CD4-positive, CD25-positive, alpha-beta regulatory T cell (primary cell): ENCODE results near the gene ZNF638. TPM values are rescaled to one million over a fixed set of nuclear protein-coding genes. Genes with fewer than 3 reads are reported as not detected.
A peak's percentile ranks its signal among the peaks of the same experiment; 100 is the strongest.
"Not testable (repeated sequence)": the region's sequence is repeated elsewhere in the genome, so short reads cannot be mapped to it uniquely, and the experiment has no call there.

Experiments
- ATAC-seq, 2 donors: fragments of 150-1000 bp; cut with Tn5 transposase; one replicate each; pipeline ENCODE4 v1.10.0; 2021; ENCODE audit warnings: low read depth in 2 of 2, moderate number of reproducible peaks in 2 of 2, moderate library complexity in 1 of 2
- DNase-seq, 3 donors: peaks; one replicate each; pipeline versions ENCODE4 v3.0.0 to v3.0.0-alpha.2; 2012 to 2022; ENCODE audit warnings: mixed read lengths in 1 of 3
- H3K27ac ChIP-seq: one replicate; pipeline ENCODE4 v1.7.0; 2013; ENCODE audit warnings: mild to moderate bottlenecking, low read length; ENCODE audit not compliant: insufficient read depth, poor library complexity, severe bottlenecking
- H3K27me3 ChIP-seq: one replicate; pipeline ENCODE4 v1.7.0; 2013; ENCODE audit warnings: low read length; ENCODE audit not compliant: control insufficient read depth, insufficient read depth
- H3K36me3 ChIP-seq: one replicate; pipeline ENCODE4 v1.7.0; 2013; ENCODE audit warnings: mild to moderate bottlenecking, low read length, moderate library complexity; ENCODE audit not compliant: control insufficient read depth, insufficient read depth
- H3K4me1 ChIP-seq: 2 replicates; pipeline ENCODE4 v1.7.0; 2013; ENCODE audit warnings: mild to moderate bottlenecking, low read length; ENCODE audit not compliant: insufficient read depth, control insufficient read depth, poor library complexity, severe bottlenecking
- H3K4me3 ChIP-seq: one replicate; pipeline ENCODE4 v1.7.0; 2013; ENCODE audit warnings: low read depth, mild to moderate bottlenecking, low read length, moderate library complexity
- H3K9me3 ChIP-seq, 2 experiments: 1 replicate in 1 of 2; 2 replicates in 1 of 2; pipeline ENCODE4 v1.7.0; 2013; ENCODE audit warnings: low read length in 2 of 2, mild to moderate bottlenecking in 1 of 2, moderate library complexity in 1 of 2; ENCODE audit not compliant: control insufficient read depth in 2 of 2
- H3K27ac Mint-ChIP-seq, 3 donors: one replicate each; pipeline ENCODE4 v1.8.0; 2020 to 2022; ENCODE audit warnings: mild to moderate bottlenecking in 3 of 3, mixed read lengths in 3 of 3, moderate library complexity in 2 of 3
- H3K27me3 Mint-ChIP-seq: one replicate; pipeline ENCODE4 v1.8.0; 2022; ENCODE audit warnings: mild to moderate bottlenecking, mixed read lengths
- H3K36me3 Mint-ChIP-seq: one replicate; pipeline ENCODE4 v1.8.0; 2020; ENCODE audit warnings: mixed read lengths
- H3K4me1 Mint-ChIP-seq, 4 donors: one replicate each; pipeline ENCODE4 v1.8.0; 2020 to 2022; ENCODE audit warnings: mixed read lengths in 4 of 4, mild to moderate bottlenecking in 1 of 4
- H3K4me3 Mint-ChIP-seq, 4 donors: one replicate each; pipeline ENCODE4 v1.8.0; 2020 to 2022; ENCODE audit warnings: mild to moderate bottlenecking in 4 of 4, mixed read lengths in 4 of 4, moderate library complexity in 3 of 4
- H3K9me3 Mint-ChIP-seq, 7 donors: one replicate each; pipeline ENCODE4 v1.8.0; 2020 to 2022; ENCODE audit warnings: mixed read lengths in 7 of 7, mild to moderate bottlenecking in 3 of 7, moderate library complexity in 2 of 7
- polyA plus RNA-seq, 4 donors: library from polyadenylated mRNA; unstranded; fragments of 300-500 nt; fragmentation: Illumina TruSeq; gene quantifications; one replicate each; pipeline ENCODE4 v1.2.3, GENCODE V29; 2021
- total RNA-seq: library from RNA; stranded (reverse); gene quantifications from one replicate; pipeline ENCODE4 v1.2.3, GENCODE V29; 2022

ZNF638 gene
- total and polyA plus RNA-seq, 5 donors from 2014 or later = 32.6 to 119 (median 36.4) TPM

DNA sequence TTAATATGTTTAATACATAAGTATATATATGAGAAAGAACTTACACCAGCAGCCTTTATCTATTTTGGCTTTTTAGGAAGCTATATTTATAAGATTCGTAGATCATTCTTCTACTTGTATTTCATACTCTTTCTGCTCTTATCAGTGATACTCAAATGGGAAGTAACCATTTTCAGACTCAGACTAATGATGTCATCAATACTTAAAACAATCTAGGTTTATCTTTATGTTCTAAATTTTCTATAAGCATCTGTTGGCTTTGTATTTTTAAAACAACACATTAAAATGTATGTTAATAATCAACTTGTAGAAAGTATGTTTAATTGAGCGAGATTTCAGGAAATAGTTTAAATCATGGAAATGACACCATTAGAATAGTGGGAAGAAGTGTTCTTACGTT lies 70.8 kb downstream of the ZNF638 start:
- Mint-ChIP-seq H3K4me3 (no peak overlapping the region), H3K4me1 (peaks cover 0 to 23% (median 13%) of the 10 kb centered on the region in 4 donors), H3K36me3 (peaks cover 40% of the 10 kb centered on the region), H3K27ac (peak overlapping the region in 1 of 3 donors; percentile 82), H3K27me3 (no peaks in the 10 kb centered on the region), H3K9me3 (no peaks in the 10 kb centered on the region)
- Histone ChIP-seq H3K36me3 (peaks cover 73% of the 10 kb centered on the region), H3K9me3 (no peaks in the 10 kb centered on the region), H3K4me3 (no peak overlapping the region), H3K4me1 (no peaks in the 10 kb centered on the region), H3K27ac (no peak overlapping the region), H3K27me3 (no peaks in the 10 kb centered on the region)
- DNase-seq (no peak), ATAC-seq (no peak)

DNA sequence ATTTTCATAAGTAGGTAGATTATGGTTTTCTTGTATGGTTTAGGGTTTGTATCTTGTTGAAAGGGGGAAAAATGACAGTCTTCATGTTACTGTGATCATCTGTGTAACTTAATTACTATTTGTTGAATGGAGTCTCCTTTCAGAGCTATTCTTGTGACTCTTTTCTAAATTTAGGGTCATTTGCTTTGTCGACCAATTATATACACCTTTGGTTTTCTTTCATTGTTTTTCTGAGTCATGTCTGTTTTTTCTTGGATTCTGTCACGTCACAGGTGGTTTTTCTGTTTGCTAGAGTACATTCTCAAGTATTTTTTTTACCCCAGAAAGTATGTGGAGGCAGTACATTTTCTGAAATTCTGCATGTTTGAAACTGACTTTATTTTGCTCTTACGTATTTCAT lies 78.0 kb downstream of the ZNF638 start:
- ATAC-seq (no peak), DNase-seq (no peak)
- Mint-ChIP-seq H3K27ac (peak overlapping the region in 2 of 3 donors; percentile 2 to 18), H3K4me1 (peaks cover 2 to 31% (median 10%) of the 10 kb centered on the region in 4 donors), H3K9me3 (peaks cover 0 to 4% (median 2%) of the 10 kb centered on the region in 7 donors), H3K36me3 (peaks cover 46% of the 10 kb centered on the region), H3K27me3 (no peaks in the 10 kb centered on the region), H3K4me3 (no peak overlapping the region)
- Histone ChIP-seq H3K27ac (no peak overlapping the region), H3K9me3 (no peaks in the 10 kb centered on the region), H3K4me1 (no peaks in the 10 kb centered on the region), H3K36me3 (peaks cover 55% of the 10 kb centered on the region), H3K27me3 (no peaks in the 10 kb centered on the region), H3K4me3 (no peak overlapping the region)

DNA sequence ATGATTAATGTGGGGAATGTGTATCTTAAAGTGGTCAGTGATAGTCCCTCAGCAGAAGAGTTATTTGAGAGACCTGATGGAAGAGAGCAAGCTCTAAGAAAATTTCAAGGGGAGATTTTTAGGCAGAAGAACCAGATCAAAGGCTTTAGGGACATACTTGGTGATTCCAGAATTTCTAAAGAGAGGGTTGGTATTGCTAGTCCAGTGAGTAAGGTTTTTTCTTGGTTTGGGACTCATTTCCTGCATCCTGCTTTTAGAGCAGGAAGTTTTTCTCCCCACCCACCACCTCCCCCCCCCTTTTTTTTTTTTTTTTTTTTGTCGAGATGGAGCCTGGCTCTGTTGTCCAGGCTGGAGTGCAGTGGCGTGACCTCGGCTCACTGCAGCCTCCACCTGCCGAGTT lies 79.1 kb downstream of the ZNF638 start:
- H3K9me3 Mint-ChIP-seq = peaks cover 0 to 4% (median 2%) of the 10 kb centered on the region in 7 donors
- DNase-seq = no peak
- H3K4me3 Mint-ChIP-seq = peak overlapping the region in 1 of 4 donors; percentile 61
- H3K27me3 Mint-ChIP-seq = no peaks in the 10 kb centered on the region
- peaks cover 2 to 24% (median 7%) of the 10 kb centered on the region in 4 donors for H3K4me1 Mint-ChIP-seq
- peaks cover 39% of the 10 kb centered on the region for H3K36me3 Mint-ChIP-seq
- no peaks in the 10 kb centered on the region for H3K27me3 ChIP-seq
- H3K4me3 ChIP-seq = no peak overlapping the region
- no peak overlapping the region for H3K27ac ChIP-seq
- H3K36me3 ChIP-seq = peaks cover 45% of the 10 kb centered on the region
- ATAC-seq = no peak
- no peaks in the 10 kb centered on the region for H3K4me1 ChIP-seq
- peak overlapping the region in 1 of 3 donors; percentile 10 for H3K27ac Mint-ChIP-seq
- no peaks in the 10 kb centered on the region for H3K9me3 ChIP-seq

GRCh38 chr2:71416866-71417265 lies 85.3 kb downstream of the ZNF638 start:
- H3K27me3 ChIP-seq, H3K36me3 Mint-ChIP-seq, H3K9me3 Mint-ChIP-seq, H3K4me1 ChIP-seq, ATAC-seq, H3K27ac ChIP-seq, H3K27me3 Mint-ChIP-seq, H3K4me3 ChIP-seq, H3K9me3 ChIP-seq: not testable (repeated sequence)
- peak in 1 of 3 donors; percentile 47 for DNase-seq
- Mint-ChIP-seq H3K4me3 (peak overlapping the region; percentile 73 to 95 (median 88)), H3K27ac (peak overlapping the region in 2 of 3 donors; percentile 82 to 96), H3K4me1 (peaks cover 10 to 20% (median 15%) of the 10 kb centered on the region in 4 donors)
- peaks cover 11% of the 10 kb centered on the region for H3K36me3 ChIP-seq

- Mint-ChIP-seq H3K4me3 (peak overlapping the region; percentile 73 to 95 (median 88)), H3K27ac (peak overlapping the region; percentile 65 to 96 (median 82)), H3K4me1 (peaks cover 11 to 20% (median 15%) of the 10 kb centered on the region in 4 donors), H3K27me3 (no peaks in the 10 kb centered on the region), H3K9me3 (no peaks in the 10 kb centered on the region), H3K36me3 (peaks cover 5% of the 10 kb centered on the region)
- peak in 2 of 3 donors; percentile 21 to 28 for DNase-seq
- peaks cover 3% of the 10 kb centered on the region for H3K4me1 ChIP-seq
- peak overlapping the region; percentile 69 for H3K4me3 ChIP-seq
- no peaks in the 10 kb centered on the region for H3K27me3 ChIP-seq
- H3K36me3 ChIP-seq = peaks cover 11% of the 10 kb centered on the region
- H3K9me3 ChIP-seq = no peaks in the 10 kb centered on the region
- ATAC-seq = no peak
- H3K27ac ChIP-seq = peak overlapping the region; percentile 62
Observed at GRCh38 chr2:71417300-71418202, 86.0 kb downstream of the ZNF638 start.

DNA sequence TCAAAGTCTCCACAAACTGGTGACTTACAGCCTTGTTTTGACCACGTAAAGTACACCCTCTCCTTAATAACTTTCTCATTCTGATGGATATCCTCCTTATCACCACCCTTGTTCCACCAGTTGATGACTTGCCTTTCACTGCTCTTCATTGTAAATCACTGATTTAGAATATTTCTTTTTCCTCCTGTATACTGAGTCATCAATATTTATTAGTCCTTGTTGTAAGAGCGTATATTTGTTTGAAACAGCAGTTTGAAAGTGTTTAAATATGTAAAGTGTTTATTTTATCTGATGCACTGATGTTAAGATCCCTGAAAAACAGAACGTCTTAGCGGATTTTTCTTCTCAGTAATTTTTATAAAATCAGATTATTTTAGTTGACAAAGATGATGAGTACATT lies 87.6 kb downstream of the ZNF638 start:
- no peak overlapping the region for H3K27ac ChIP-seq
- peak overlapping the region in 1 of 3 donors; percentile 44 for H3K27ac Mint-ChIP-seq
- H3K36me3 ChIP-seq = peaks cover 24% of the 10 kb centered on the region
- ATAC-seq (no peak), DNase-seq (no peak)
- H3K4me3 Mint-ChIP-seq = peak overlapping the region in 2 of 4 donors; percentile 10 to 50
- H3K9me3 ChIP-seq = no peaks in the 10 kb centered on the region
- peaks cover 20% of the 10 kb centered on the region for H3K36me3 Mint-ChIP-seq
- H3K9me3 Mint-ChIP-seq = no peaks in the 10 kb centered on the region
- H3K27me3 ChIP-seq = no peaks in the 10 kb centered on the region
- H3K4me3 ChIP-seq = no peak overlapping the region
- H3K4me1 Mint-ChIP-seq = peaks cover 13 to 23% (median 19%) of the 10 kb centered on the region in 4 donors
- H3K27me3 Mint-ChIP-seq = no peaks in the 10 kb centered on the region
- peaks cover 3% of the 10 kb centered on the region for H3K4me1 ChIP-seq

DNA sequence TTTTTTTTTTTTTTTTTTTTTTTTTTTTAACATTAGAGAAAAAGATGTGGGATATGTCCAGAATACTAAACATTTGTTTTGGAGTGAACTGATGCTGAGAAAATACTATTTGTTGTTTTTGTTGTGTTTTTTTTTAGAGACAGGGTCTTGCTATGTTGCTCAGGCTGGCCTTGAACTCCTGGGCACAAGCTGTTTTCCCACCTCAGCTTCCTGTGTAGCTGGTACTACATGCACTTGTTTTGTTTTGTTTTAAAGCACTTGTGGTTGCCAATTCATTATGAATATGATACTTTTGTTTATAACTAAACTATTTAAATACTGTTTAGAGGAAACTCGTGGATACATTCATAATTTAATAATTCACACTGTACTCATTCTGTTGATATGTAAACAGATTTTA lies 88.4 kb downstream of the ZNF638 start:
- no peak overlapping the region for H3K27ac Mint-ChIP-seq
- no peak for ATAC-seq

More for the DNA sequence above, 88.4 kb downstream of the ZNF638 start:
- H3K4me3 Mint-ChIP-seq = no peak overlapping the region
- H3K4me3 ChIP-seq = no peak overlapping the region
- peaks cover 26% of the 10 kb centered on the region for H3K36me3 ChIP-seq
- no peaks in the 10 kb centered on the region for H3K9me3 ChIP-seq
- H3K9me3 Mint-ChIP-seq = no peaks in the 10 kb centered on the region
- peaks cover 27% of the 10 kb centered on the region for H3K36me3 Mint-ChIP-seq
- peak in 1 of 3 donors; percentile 20 for DNase-seq
- peaks cover 13 to 23% (median 20%) of the 10 kb centered on the region in 4 donors for H3K4me1 Mint-ChIP-seq
- peaks cover 3% of the 10 kb centered on the region for H3K4me1 ChIP-seq
- H3K27ac ChIP-seq = no peak overlapping the region
- no peaks in the 10 kb centered on the region for H3K27me3 ChIP-seq
- no peaks in the 10 kb centered on the region for H3K27me3 Mint-ChIP-seq
